GM12878 (cell line): ENCODE measurements around the gene ST8SIA1. TPM values are rescaled to one million over a fixed set of nuclear protein-coding genes. Genes with fewer than 3 reads are reported as not detected.

Experiments used
- ATAC-seq: fragments of 200-7000 bp; cut with Tn5 transposase; 3 replicates; pipeline ENCODE4 v1.9.1; 2020; ENCODE audit warnings: mild to moderate bottlenecking, moderate library complexity
- BruUV-seq: library from RNA; stranded (reverse); fragments of 400-500 nt; replicated peaks from 2 replicates; lab custom pipeline; 2021; lab: Mats Ljungman, UMichigan
- CTCF ChIA-PET: fragments of 300-600 bp; sonication (Branson Sonifier 250); formaldehyde crosslinking; extraction: SDS; loops from one replicate; lab custom pipeline; 2021; ENCODE audit warnings: inconsistent platforms; lab: Yijun Ruan, JAX
- POLR2A ChIA-PET: fragments of 350-600 bp; formaldehyde crosslinking; extraction: SDS; loops from one replicate; lab custom pipeline; 2021; ENCODE audit warnings: inconsistent platforms; lab: Charles Lee
- RAD21 ChIA-PET: fragments of 300-600 bp; sonication (Branson Sonifier 250); formaldehyde crosslinking; loops from one replicate; lab custom pipeline; 2023; ENCODE audit warnings: antibody characterized with exemption; ENCODE audit not compliant: unreplicated experiment; lab: Charles Lee
- SMC1A ChIA-PET: fragments of 300-600 bp; sonication (Branson Sonifier 250); formaldehyde crosslinking; loops from one replicate; lab custom pipeline; 2023; ENCODE audit not compliant: unreplicated experiment, uncharacterized antibody; lab: Charles Lee
- DNase-seq: peaks from one replicate; pipeline ENCODE4 v3.0.0-alpha.2; 2011; ENCODE audit warnings: low read depth, low spot score
- FAIRE-seq: peaks from 3 replicates; lab custom pipeline; 2011; peaks lifted over from hg19 to GRCh38; lab: Jason Lieb, UNC
- H2AFZ ChIP-seq: 2 replicates; pipeline ENCODE4 v1.6.0; 2011; ENCODE audit warnings: low read depth, low read length, control low read depth; ENCODE audit not compliant: control insufficient read depth
- H3K27ac ChIP-seq: 2 replicates; pipeline ENCODE4 v1.5.1; 2011; ENCODE audit warnings: control low read depth; ENCODE audit not compliant: control insufficient read depth, insufficient read depth
- H3K27me3 ChIP-seq, 2 experiments: replicated peaks in 1 of 2; 2 replicates each; pipeline versions ENCODE4 v1.6.0 to v1.6.1; 2011; ENCODE audit warnings: low read length in 1 of 2; ENCODE audit not compliant: control insufficient read depth in 2 of 2, insufficient read depth in 2 of 2
- H3K36me3 ChIP-seq, 2 experiments: 2 replicates each; pipeline ENCODE4 v1.5.1; 2011; ENCODE audit warnings: low read length in 1 of 2; ENCODE audit not compliant: control insufficient read depth in 2 of 2, insufficient read depth in 2 of 2
- H3K4me1 ChIP-seq: 2 replicates; pipeline ENCODE4 v1.6.1; 2011; ENCODE audit warnings: mild to moderate bottlenecking, low read length, moderate library complexity, mixed read lengths; ENCODE audit not compliant: control insufficient read depth, insufficient read depth
- H3K4me2 ChIP-seq: 2 replicates; pipeline ENCODE4 v1.6.0; 2011; ENCODE audit warnings: control low read depth; ENCODE audit not compliant: control insufficient read depth, insufficient read depth
- H3K4me3 ChIP-seq: fragments of 200-600 bp; sonication (generic); 2 replicates; pipeline ENCODE4 v1.5.1; 2016
- H3K79me2 ChIP-seq: 2 replicates; pipeline ENCODE4 v1.6.0; 2011; ENCODE audit warnings: low read length; ENCODE audit not compliant: control insufficient read depth, insufficient read depth
- H3K9ac ChIP-seq: 2 replicates; pipeline ENCODE4 v1.8.0; 2011; ENCODE audit warnings: low read length, control low read depth, mixed read lengths; ENCODE audit not compliant: control insufficient read depth, insufficient read depth
- H3K9me3 ChIP-seq: replicated peaks from 3 replicates; pipeline ENCODE4 v1.5.1; 2011; ENCODE audit warnings: mild to moderate bottlenecking, low read length; ENCODE audit not compliant: control insufficient read depth, insufficient read depth
- H4K20me1 ChIP-seq: 2 replicates; pipeline ENCODE4 v1.6.0; 2011; ENCODE audit not compliant: control insufficient read depth, insufficient read depth
- CTCF ChIP-seq, 3 experiments: IDR thresholded peaks in 2 of 3; conservative IDR thresholded peaks in 1 of 3; 2 replicates each; pipeline ENCODE4 v1.5.1; 2011; ENCODE audit warnings: low read depth in 3 of 3, low read length in 3 of 3, mild to moderate bottlenecking in 3 of 3, control low read depth in 2 of 3, moderate library complexity in 2 of 3, inconsistent platforms in 1 of 3, mixed read lengths in 1 of 3; ENCODE audit not compliant: control insufficient read depth in 2 of 3, insufficient read depth in 1 of 3; ENCODE audit errors: extremely low read depth in 1 of 3
- JUND ChIP-seq: IDR thresholded peaks from 2 replicates; pipeline ENCODE4 v1.6.1; 2012; ENCODE audit warnings: low read depth, mild to moderate bottlenecking, low read length, improper control_type of control experiment, moderate library complexity
- RAD21 ChIP-seq: IDR thresholded peaks from 2 replicates; pipeline ENCODE4 v1.6.1; 2011; ENCODE audit warnings: mild to moderate bottlenecking, low read depth, low read length, moderate library complexity; ENCODE audit not compliant: insufficient read depth
- SUZ12 ChIP-seq: fragments of 200-600 bp; sonication (generic); IDR thresholded peaks from one replicate; pipeline ENCODE4 v1.6.1; 2018; ENCODE audit warnings: antibody characterized with exemption, mild to moderate bottlenecking; ENCODE audit not compliant: unreplicated experiment
- in situ Hi-C: fragments of 300-500 bp; cut with MboI; formaldehyde crosslinking; loops from 9 replicates; pipeline ENCODE4 v1.14.3; 2018; ENCODE audit warnings: mixed read lengths
- intact Hi-C: fragments of 100-400 bp; cut with micrococcal nuclease; formaldehyde crosslinking; loops from one replicate; pipeline ENCODE4 v1.14.2; 2022; ENCODE audit not compliant: unreplicated experiment
- polyA plus RNA-seq, 11 experiments: library from polyadenylated mRNA; depleted of rRNA in 4 of 11; unstranded in 6 of 11; stranded (reverse) in 5 of 11; fragments of >200 nt; fragmentation: Nextera tagmentation in 4 of 11; fragmentation: Illumina TruSeq in 1 of 11; extraction: Ambion mirVana in 4 of 11; extraction: Trizol in 1 of 11; gene quantifications; 1 replicate in 1 of 11; 2 replicates in 10 of 11; pipeline versions ENCODE4 v1.2.1 to v1.2.3, GENCODE V29; 2011 to 2016; ENCODE audit warnings: inconsistent platforms in 2 of 11, missing spikeins in 2 of 11, low read depth in 1 of 11
- total RNA-seq, 4 experiments: library from RNA; depleted of rRNA in 3 of 4; stranded (reverse); fragments of >200 nt in 3 of 4; fragmentation: Illumina TruSeq in 1 of 4; extraction: Trizol in 1 of 4; gene quantifications; 2 replicates each; pipeline versions ENCODE4 v1.2.1 to v1.2.3, GENCODE V29; 2013 to 2021
- TF ChIP-seq, protein P1 (sequence below): fragments of 450-650 bp; IDR thresholded peaks from 2 replicates; pipeline ENCODE4 v1.6.1; 2017; ENCODE audit warnings: antibody characterized with exemption, mild to moderate bottlenecking, moderate library complexity
- TF ChIP-seq, protein P2 (sequence below): IDR thresholded peaks from 2 replicates; pipeline ENCODE4 v1.6.1; 2012; ENCODE audit warnings: low read depth, low read length, improper control_type of control experiment

ST8SIA1 gene
- total and polyA plus RNA-seq, 10 of the 15 experiments (the other 5 are each of a cell fraction or from before 2014, with no cell fraction given), result 0.23 to 0.35 (median 0.23) TPM; not detected in 7

- Histone ChIP-seq H4K20me1 (no peaks in the 10 kb centered on the region), H3K9ac (no peak overlapping the region), H3K4me3 (no peak overlapping the region), H2AFZ (no peak overlapping the region), H3K36me3 (no peaks in the 10 kb centered on the region), H3K9me3 (no peaks in the 10 kb centered on the region), H3K4me2 (no peak overlapping the region), H3K79me2 (no peaks in the 10 kb centered on the region), H3K27ac (no peak overlapping the region), H3K4me1 (no peaks in the 10 kb centered on the region), H3K27me3 (no peaks in the 10 kb centered on the region)
- SMC1A ChIA-PET, result interaction anchor here (0.6 kb wide), 1 partner anchor 71 kb away, joined by 3 read pairs; no protein-coding TSS in a partner anchor
- POLR2A ChIA-PET, result no interaction called here
- in situ Hi-C loops (no loop called here), intact Hi-C loops (no loop called here)
- no peak for DNase-seq
- BruUV-seq, result no TSS peak
- RAD21 ChIA-PET, result interaction anchor here (1.2 kb wide), 1 partner anchor 475 kb away, joined by 5 read pairs; no protein-coding TSS in a partner anchor
- no peak for FAIRE-seq
- no peak for ATAC-seq
- TF ChIP-seq, protein P1, sequence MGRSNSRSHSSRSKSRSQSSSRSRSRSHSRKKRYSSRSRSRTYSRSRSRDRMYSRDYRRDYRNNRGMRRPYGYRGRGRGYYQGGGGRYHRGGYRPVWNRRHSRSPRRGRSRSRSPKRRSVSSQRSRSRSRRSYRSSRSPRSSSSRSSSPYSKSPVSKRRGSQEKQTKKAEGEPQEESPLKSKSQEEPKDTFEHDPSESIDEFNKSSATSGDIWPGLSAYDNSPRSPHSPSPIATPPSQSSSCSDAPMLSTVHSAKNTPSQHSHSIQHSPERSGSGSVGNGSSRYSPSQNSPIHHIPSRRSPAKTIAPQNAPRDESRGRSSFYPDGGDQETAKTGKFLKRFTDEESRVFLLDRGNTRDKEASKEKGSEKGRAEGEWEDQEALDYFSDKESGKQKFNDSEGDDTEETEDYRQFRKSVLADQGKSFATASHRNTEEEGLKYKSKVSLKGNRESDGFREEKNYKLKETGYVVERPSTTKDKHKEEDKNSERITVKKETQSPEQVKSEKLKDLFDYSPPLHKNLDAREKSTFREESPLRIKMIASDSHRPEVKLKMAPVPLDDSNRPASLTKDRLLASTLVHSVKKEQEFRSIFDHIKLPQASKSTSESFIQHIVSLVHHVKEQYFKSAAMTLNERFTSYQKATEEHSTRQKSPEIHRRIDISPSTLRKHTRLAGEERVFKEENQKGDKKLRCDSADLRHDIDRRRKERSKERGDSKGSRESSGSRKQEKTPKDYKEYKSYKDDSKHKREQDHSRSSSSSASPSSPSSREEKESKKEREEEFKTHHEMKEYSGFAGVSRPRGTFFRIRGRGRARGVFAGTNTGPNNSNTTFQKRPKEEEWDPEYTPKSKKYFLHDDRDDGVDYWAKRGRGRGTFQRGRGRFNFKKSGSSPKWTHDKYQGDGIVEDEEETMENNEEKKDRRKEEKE, result no peak
- TF ChIP-seq SUZ12, result no peak
- no peak for TF ChIP-seq JUND
- TF ChIP-seq CTCF (IDR thresholded peaks at IDR 0.05 in 2 of 3, conservative IDR thresholded peaks at IDR 0.05 in 1 of 3; ENCODE audit: control insufficient read depth in 2 of 3, extremely low read depth in 1 of 3, insufficient read depth in 1 of 3, low read depth in 3 of 3, low read length in 3 of 3), result peak in 1 of 3 experiments; percentile 11; a peak in 1 of 6 replicates
- 0 out of 2 replicates have a peak, but pooled peaks have one; percentile 4 for TF ChIP-seq RAD21
- TF ChIP-seq, protein P2, sequence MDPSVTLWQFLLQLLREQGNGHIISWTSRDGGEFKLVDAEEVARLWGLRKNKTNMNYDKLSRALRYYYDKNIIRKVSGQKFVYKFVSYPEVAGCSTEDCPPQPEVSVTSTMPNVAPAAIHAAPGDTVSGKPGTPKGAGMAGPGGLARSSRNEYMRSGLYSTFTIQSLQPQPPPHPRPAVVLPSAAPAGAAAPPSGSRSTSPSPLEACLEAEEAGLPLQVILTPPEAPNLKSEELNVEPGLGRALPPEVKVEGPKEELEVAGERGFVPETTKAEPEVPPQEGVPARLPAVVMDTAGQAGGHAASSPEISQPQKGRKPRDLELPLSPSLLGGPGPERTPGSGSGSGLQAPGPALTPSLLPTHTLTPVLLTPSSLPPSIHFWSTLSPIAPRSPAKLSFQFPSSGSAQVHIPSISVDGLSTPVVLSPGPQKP, result no peak
- CTCF ChIA-PET, result interaction anchor here (0.6 to 1.4 kb wide), 3 partner anchors 51 to 476 kb away, joined by 3 to 4 read pairs (median 3); no protein-coding TSS in a partner anchor
These were observed 161.3 kb downstream of the ST8SIA1 start for GRCh38 chr12:22173177-22173576.
